CD4-positive, CD25-positive, alpha-beta regulatory T cell (primary cell): ENCODE results near the gene MPRIP. TPM values are rescaled to one million over a fixed set of nuclear protein-coding genes. Genes with fewer than 3 reads are reported as not detected.
A peak's percentile ranks its signal among the peaks of the same experiment; 100 is the strongest.

ENCODE experiments used
- ATAC-seq, 2 donors: fragments of 150-1000 bp; cut with Tn5 transposase; one replicate each; pipeline ENCODE4 v1.10.0; 2021; ENCODE audit warnings: low read depth in 2 of 2, moderate number of reproducible peaks in 2 of 2, moderate library complexity in 1 of 2
- DNase-seq, 3 donors: peaks; one replicate each; pipeline versions ENCODE4 v3.0.0 to v3.0.0-alpha.2; 2012 to 2022; ENCODE audit warnings: mixed read lengths in 1 of 3
- H3K27ac ChIP-seq: one replicate; pipeline ENCODE4 v1.7.0; 2013; ENCODE audit warnings: mild to moderate bottlenecking, low read length; ENCODE audit not compliant: insufficient read depth, poor library complexity, severe bottlenecking
- H3K27me3 ChIP-seq: one replicate; pipeline ENCODE4 v1.7.0; 2013; ENCODE audit warnings: low read length; ENCODE audit not compliant: control insufficient read depth, insufficient read depth
- H3K36me3 ChIP-seq: one replicate; pipeline ENCODE4 v1.7.0; 2013; ENCODE audit warnings: mild to moderate bottlenecking, low read length, moderate library complexity; ENCODE audit not compliant: control insufficient read depth, insufficient read depth
- H3K4me1 ChIP-seq: 2 replicates; pipeline ENCODE4 v1.7.0; 2013; ENCODE audit warnings: mild to moderate bottlenecking, low read length; ENCODE audit not compliant: insufficient read depth, control insufficient read depth, poor library complexity, severe bottlenecking
- H3K4me3 ChIP-seq: one replicate; pipeline ENCODE4 v1.7.0; 2013; ENCODE audit warnings: low read depth, mild to moderate bottlenecking, low read length, moderate library complexity
- H3K9me3 ChIP-seq, 2 experiments: 1 replicate in 1 of 2; 2 replicates in 1 of 2; pipeline ENCODE4 v1.7.0; 2013; ENCODE audit warnings: low read length in 2 of 2, mild to moderate bottlenecking in 1 of 2, moderate library complexity in 1 of 2; ENCODE audit not compliant: control insufficient read depth in 2 of 2
- H3K27ac Mint-ChIP-seq, 3 donors: one replicate each; pipeline ENCODE4 v1.8.0; 2020 to 2022; ENCODE audit warnings: mild to moderate bottlenecking in 3 of 3, mixed read lengths in 3 of 3, moderate library complexity in 2 of 3
- H3K27me3 Mint-ChIP-seq: one replicate; pipeline ENCODE4 v1.8.0; 2022; ENCODE audit warnings: mild to moderate bottlenecking, mixed read lengths
- H3K36me3 Mint-ChIP-seq: one replicate; pipeline ENCODE4 v1.8.0; 2020; ENCODE audit warnings: mixed read lengths
- H3K4me1 Mint-ChIP-seq, 4 donors: one replicate each; pipeline ENCODE4 v1.8.0; 2020 to 2022; ENCODE audit warnings: mixed read lengths in 4 of 4, mild to moderate bottlenecking in 1 of 4
- H3K4me3 Mint-ChIP-seq, 4 donors: one replicate each; pipeline ENCODE4 v1.8.0; 2020 to 2022; ENCODE audit warnings: mild to moderate bottlenecking in 4 of 4, mixed read lengths in 4 of 4, moderate library complexity in 3 of 4
- H3K9me3 Mint-ChIP-seq, 7 donors: one replicate each; pipeline ENCODE4 v1.8.0; 2020 to 2022; ENCODE audit warnings: mixed read lengths in 7 of 7, mild to moderate bottlenecking in 3 of 7, moderate library complexity in 2 of 7
- polyA plus RNA-seq, 4 donors: library from polyadenylated mRNA; unstranded; fragments of 300-500 nt; fragmentation: Illumina TruSeq; gene quantifications; one replicate each; pipeline ENCODE4 v1.2.3, GENCODE V29; 2021
- total RNA-seq: library from RNA; stranded (reverse); gene quantifications from one replicate; pipeline ENCODE4 v1.2.3, GENCODE V29; 2022

Gene MPRIP
- total and polyA plus RNA-seq, 5 donors from 2014 or later: 49.0 to 234 (median 58.0) TPM

DNA sequence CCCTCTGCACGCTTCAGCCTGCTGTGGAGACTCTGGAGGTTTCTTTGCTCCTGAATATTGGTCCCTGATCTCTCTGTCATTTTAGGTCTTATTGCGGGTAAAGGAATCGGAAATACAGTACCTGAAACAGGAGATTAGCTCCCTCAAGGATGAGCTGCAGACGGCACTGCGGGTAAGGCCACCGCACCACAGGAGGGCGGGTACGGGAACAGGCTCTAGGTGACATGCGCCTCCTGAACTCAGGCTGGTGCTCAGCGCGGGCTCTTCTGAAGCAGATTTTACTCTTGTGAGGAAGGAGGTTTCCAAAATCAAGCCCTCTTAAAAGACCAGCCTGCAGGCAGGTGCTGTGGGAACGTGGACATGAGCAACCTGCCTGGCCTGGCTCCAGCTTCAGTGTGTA is 134.1 kb downstream of the MPRIP start:
- H3K4me1 ChIP-seq: peaks cover 68% of the 10 kb centered on the region
- ATAC-seq: no peak

DNA sequence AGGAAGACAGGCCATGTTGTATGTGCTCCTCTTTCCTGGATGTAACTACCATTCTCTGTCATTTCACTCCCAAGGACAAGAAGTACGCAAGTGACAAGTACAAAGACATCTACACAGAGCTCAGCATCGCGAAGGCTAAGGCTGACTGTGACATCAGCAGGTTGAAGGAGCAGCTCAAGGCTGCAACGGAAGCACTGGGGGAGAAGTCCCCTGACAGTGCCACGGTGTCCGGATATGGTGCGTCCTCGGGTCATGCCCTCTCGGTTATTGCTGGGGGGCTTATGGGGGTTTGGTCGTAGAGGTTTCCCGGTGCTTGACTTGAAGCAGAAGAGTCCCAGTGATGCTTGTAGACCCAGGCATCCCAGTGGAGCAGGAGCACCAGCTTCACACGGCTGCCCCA is 134.9 kb downstream of the MPRIP start:
- Mint-ChIP-seq H3K9me3 (no peaks in the 10 kb centered on the region), H3K27me3 (no peaks in the 10 kb centered on the region), H3K4me3 (peak overlapping the region; percentile 76 to 96 (median 86)), H3K36me3 (peaks cover 34% of the 10 kb centered on the region), H3K27ac (peak overlapping the region; percentile 99 to 100 (median 99)), H3K4me1 (peaks cover 29 to 93% (median 52%) of the 10 kb centered on the region in 4 donors)
- ATAC-seq (no peak), DNase-seq (peak in 1 of 3 donors; percentile 32)
- peaks cover 45% of the 10 kb centered on the region for H3K36me3 ChIP-seq
- H3K4me1 ChIP-seq: peaks cover 73% of the 10 kb centered on the region
- no peaks in the 10 kb centered on the region for H3K27me3 ChIP-seq
- H3K27ac ChIP-seq: peak overlapping the region; percentile 90
- no peak overlapping the region for H3K4me3 ChIP-seq
- no peaks in the 10 kb centered on the region for H3K9me3 ChIP-seq

More for the DNA sequence above, 134.1 kb downstream of the MPRIP start:
- Mint-ChIP-seq H3K4me1 (peaks cover 23 to 91% (median 50%) of the 10 kb centered on the region in 4 donors), H3K27me3 (no peaks in the 10 kb centered on the region), H3K27ac (peak overlapping the region; percentile 98 to 99 (median 99)), H3K36me3 (peaks cover 29% of the 10 kb centered on the region), H3K4me3 (peak overlapping the region; percentile 76 to 96 (median 86)), H3K9me3 (no peaks in the 10 kb centered on the region)
- peak overlapping the region; percentile 90 for H3K27ac ChIP-seq
- H3K9me3 ChIP-seq: no peaks in the 10 kb centered on the region
- peaks cover 48% of the 10 kb centered on the region for H3K36me3 ChIP-seq
- H3K27me3 ChIP-seq: no peaks in the 10 kb centered on the region
- DNase-seq: peak in 1 of 3 donors; percentile 34
- no peak overlapping the region for H3K4me3 ChIP-seq

DNA sequence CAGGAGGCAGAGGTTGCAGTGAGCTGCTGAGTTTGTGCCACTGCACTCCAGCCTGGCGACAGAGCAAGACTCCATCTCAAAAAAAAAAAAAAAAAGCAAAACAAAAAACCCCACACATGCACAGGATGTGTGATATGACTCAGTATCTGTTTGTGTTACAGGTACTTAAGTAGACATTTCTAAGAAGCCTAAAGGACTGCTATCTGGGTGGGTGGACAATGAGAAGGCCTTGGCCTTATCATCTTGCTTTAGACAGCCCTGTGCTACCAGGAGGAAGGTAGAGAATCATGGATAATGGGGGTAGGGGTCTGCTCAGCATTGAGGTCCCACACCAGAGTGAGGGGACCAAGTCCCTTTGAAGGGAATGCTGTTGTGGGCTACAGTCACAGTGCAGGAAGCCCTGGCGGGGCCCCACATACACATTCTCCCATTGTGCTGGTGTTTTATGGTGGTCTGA is 137.1 kb downstream of the MPRIP start:
- H3K36me3 Mint-ChIP-seq: peaks cover 34% of the 10 kb centered on the region
- H3K9me3 Mint-ChIP-seq: no peaks in the 10 kb centered on the region
- H3K4me3 Mint-ChIP-seq: peak overlapping the region; percentile 89 to 90 (median 90)
- H3K27me3 Mint-ChIP-seq: no peaks in the 10 kb centered on the region
- Histone ChIP-seq H3K27me3 (no peaks in the 10 kb centered on the region), H3K9me3 (no peaks in the 10 kb centered on the region), H3K4me3 (peak overlapping the region; percentile 87), H3K4me1 (peaks cover 96% of the 10 kb centered on the region), H3K27ac (peak overlapping the region; percentile 90), H3K36me3 (peaks cover 37% of the 10 kb centered on the region)
- peak in 2 of 3 donors; percentile 69 to 90 for DNase-seq
- peaks cover 32 to 99% (median 60%) of the 10 kb centered on the region in 4 donors for H3K4me1 Mint-ChIP-seq
- peak; percentile 73 to 75 for ATAC-seq
- H3K27ac Mint-ChIP-seq: peak overlapping the region; percentile 99 to 100 (median 99)

DNA sequence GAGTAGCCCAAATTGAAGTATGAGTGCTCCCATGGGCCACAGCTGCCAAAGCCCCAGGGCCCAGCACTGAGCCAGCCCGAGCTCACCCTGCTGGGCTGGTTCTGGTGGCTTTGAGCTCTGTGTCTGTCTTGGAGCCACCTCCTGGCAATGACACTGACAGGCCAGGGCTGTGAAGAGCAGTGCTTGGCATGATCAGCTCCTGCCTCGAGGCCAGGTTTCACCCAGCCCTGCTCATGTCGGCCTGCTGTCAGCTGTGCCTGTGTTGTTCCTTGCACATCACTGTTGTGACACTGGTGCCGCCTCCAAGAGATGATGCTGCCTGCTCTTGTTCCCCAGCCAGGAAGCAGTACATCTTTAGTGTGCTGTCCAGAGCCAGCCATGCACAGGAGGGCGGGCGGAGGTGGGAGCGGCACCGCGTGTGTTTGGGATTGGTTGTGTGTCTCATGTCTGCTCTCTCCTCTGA is 137.9 kb downstream of the MPRIP start:
- Mint-ChIP-seq H3K9me3 (no peaks in the 10 kb centered on the region), H3K36me3 (peaks cover 38% of the 10 kb centered on the region), H3K27me3 (no peaks in the 10 kb centered on the region), H3K4me1 (peaks cover 40 to 100% (median 65%) of the 10 kb centered on the region in 4 donors), H3K27ac (peak overlapping the region; percentile 99 to 100 (median 99)), H3K4me3 (peak overlapping the region; percentile 89 to 90 (median 90))
- DNase-seq: peak in 2 of 3 donors; percentile 32 to 57
- H3K36me3 ChIP-seq: peaks cover 33% of the 10 kb centered on the region
- no peaks in the 10 kb centered on the region for H3K27me3 ChIP-seq
- no peaks in the 10 kb centered on the region for H3K9me3 ChIP-seq
- H3K4me1 ChIP-seq: peaks cover 98% of the 10 kb centered on the region
- peak overlapping the region; percentile 87 for H3K4me3 ChIP-seq
- peak; percentile 43 to 49 for ATAC-seq
- H3K27ac ChIP-seq: peak overlapping the region; percentile 90

DNA sequence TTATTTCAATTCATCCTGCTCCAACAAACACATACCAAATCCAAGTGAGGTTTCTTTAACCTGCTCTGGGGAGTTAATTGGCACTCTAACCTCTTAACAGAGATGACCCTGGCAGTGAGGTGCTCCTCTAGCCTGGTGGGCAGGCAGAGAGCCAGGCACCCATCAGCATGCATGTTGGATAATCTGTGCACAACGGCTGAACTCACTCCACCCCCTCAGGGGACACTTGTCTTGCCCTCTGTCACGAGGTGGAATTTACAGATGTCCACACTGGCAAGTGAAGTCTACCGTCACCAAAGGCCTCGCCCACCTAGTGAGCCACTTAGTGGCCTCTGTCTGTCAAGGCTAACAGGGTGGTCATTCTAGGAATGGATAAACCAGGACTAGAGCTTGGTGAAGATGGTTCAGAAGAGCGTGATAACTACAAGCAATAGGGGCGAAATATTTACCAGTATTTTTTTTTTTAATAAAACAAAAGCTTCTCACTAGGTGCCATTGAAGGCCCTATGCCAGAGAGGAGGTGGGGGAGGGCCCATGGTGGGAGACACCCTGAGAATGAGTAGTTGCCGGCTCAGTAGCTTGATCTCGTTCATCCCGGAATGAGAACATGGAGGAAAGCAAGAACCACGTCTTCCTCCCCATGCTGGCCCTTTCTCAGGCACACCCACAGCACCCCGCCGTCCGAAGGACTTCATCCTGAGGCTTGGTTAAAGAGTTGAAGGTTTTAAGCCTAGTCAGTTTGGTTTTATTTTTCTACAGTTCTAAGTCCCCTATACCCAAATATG is 138.7 kb downstream of the MPRIP start:
- Histone ChIP-seq H3K36me3 (peaks cover 26% of the 10 kb centered on the region), H3K27ac (peak overlapping the region; percentile 90), H3K4me1 (peaks cover 98% of the 10 kb centered on the region), H3K4me3 (peak overlapping the region; percentile 87), H3K27me3 (no peaks in the 10 kb centered on the region), H3K9me3 (no peaks in the 10 kb centered on the region)
- H3K9me3 Mint-ChIP-seq: no peaks in the 10 kb centered on the region
- no peaks in the 10 kb centered on the region for H3K27me3 Mint-ChIP-seq
- H3K27ac Mint-ChIP-seq: peak overlapping the region; percentile 99 to 100 (median 99)
- peaks cover 43% of the 10 kb centered on the region for H3K36me3 Mint-ChIP-seq
- H3K4me3 Mint-ChIP-seq: peak overlapping the region; percentile 89 to 90 (median 90)
- DNase-seq (no peak), ATAC-seq (no peak)
- peaks cover 45 to 100% (median 71%) of the 10 kb centered on the region in 4 donors for H3K4me1 Mint-ChIP-seq

DNA sequence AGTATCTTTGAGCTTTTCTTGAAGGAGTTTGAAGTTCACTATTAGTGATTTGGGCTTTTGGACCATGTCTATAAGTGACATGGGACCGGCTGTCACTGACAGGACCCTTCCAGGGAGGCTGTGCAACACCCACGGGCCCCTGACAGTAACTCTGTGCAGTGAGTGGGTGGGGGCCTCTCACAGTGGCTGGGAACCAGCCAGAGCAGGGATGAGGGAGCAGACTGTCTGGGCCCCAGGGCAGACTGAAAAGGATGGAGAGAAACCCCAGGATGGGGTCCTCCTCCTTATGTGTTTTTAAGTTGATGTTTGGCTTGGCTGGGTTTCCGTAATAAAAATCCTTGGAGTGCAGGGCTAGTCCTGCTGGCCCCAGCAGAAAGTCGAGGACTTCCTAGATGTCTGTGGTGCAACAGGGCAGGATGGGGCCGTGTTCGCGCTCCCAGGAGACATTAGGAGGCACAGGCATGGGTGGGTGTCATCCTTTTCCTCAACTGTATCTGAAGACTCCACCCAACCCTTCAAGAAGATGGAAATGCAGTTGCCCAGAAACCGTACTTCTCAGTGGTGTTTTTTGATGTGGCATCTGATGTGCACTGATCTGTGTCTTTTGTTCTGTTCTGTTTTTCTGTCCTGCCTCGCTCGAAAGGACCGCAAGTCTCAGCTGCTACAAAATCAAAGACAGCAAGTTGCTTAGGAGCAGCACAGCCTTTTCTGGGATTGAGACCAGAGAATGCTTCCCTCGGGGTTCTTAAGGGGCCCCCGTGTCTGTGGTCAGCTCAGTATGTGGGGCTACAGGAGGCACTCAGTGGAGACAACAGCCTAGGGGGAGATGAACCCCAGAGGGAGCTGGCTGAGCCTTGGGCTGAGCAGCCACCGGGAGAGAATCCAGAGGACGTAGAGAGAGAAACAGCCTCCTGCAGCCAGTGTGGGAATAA is 139.7 kb downstream of the MPRIP start:
- Mint-ChIP-seq H3K9me3 (no peaks in the 10 kb centered on the region), H3K27me3 (no peaks in the 10 kb centered on the region), H3K4me3 (peak overlapping the region; percentile 89 to 90 (median 90)), H3K36me3 (peaks cover 41% of the 10 kb centered on the region), H3K27ac (peak overlapping the region; percentile 99), H3K4me1 (peaks cover 50 to 100% (median 71%) of the 10 kb centered on the region in 4 donors)
- H3K27me3 ChIP-seq: no peaks in the 10 kb centered on the region
- no peaks in the 10 kb centered on the region for H3K9me3 ChIP-seq
- H3K4me1 ChIP-seq: peaks cover 98% of the 10 kb centered on the region
- H3K27ac ChIP-seq: peak overlapping the region; percentile 90
- H3K4me3 ChIP-seq: peak overlapping the region; percentile 87
- DNase-seq: peak in 2 of 3 donors; percentile 70 to 85
- peak; percentile 40 to 43 for ATAC-seq
- peaks cover 25% of the 10 kb centered on the region for H3K36me3 ChIP-seq

DNA sequence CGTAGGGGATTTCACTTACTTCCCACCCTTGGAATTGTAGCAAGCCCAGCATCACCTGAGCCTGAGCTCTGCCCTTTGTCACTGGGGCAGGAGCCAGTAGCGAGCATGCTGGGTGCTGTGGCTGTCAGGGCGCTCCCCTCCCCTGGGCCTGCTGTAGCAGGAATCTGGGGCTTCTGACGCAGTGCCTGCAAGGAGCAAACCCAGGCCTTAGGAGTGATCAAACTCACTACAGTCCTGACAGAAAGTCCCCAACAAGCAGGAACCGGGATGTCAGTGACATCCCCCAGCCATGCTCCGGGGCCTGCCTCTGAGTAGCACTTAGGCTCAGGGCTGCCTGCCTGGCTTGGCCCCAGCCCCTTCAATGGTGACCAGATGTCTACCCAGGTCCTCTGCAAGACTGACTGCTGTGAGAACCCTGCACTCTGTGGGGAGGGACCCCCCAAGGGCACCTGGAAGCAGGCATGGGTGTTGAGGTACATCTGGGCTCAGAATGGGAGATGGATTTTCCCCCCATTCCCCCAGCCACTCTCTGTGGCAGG is 140.4 kb downstream of the MPRIP start:
- no peak for DNase-seq
- Histone ChIP-seq H3K4me3 (peak overlapping the region; percentile 87), H3K27ac (peak overlapping the region; percentile 90), H3K4me1 (peaks cover 93% of the 10 kb centered on the region), H3K27me3 (no peaks in the 10 kb centered on the region), H3K36me3 (peaks cover 29% of the 10 kb centered on the region), H3K9me3 (no peaks in the 10 kb centered on the region)
- Mint-ChIP-seq H3K36me3 (peaks cover 33% of the 10 kb centered on the region), H3K27me3 (no peaks in the 10 kb centered on the region), H3K27ac (peak overlapping the region; percentile 99), H3K9me3 (no peaks in the 10 kb centered on the region), H3K4me3 (peak overlapping the region; percentile 89 to 90 (median 90)), H3K4me1 (peaks cover 42 to 100% (median 68%) of the 10 kb centered on the region in 4 donors)
- no peak for ATAC-seq
